NCI-H1694 treated with DMSO at 0.1 percent for 48 hours (cell line): ENCODE data around the gene RASGRP2.
"Not testable (repeated sequence)": the region's sequence is repeated elsewhere in the genome, so short reads cannot be mapped to it uniquely, and the experiment has no call there.

Experiments used
- DNase-seq: peaks from one replicate; lab custom pipeline; 2025; lab: John Stamatoyannopoulos, UW

The RASGRP2 gene

DNA sequence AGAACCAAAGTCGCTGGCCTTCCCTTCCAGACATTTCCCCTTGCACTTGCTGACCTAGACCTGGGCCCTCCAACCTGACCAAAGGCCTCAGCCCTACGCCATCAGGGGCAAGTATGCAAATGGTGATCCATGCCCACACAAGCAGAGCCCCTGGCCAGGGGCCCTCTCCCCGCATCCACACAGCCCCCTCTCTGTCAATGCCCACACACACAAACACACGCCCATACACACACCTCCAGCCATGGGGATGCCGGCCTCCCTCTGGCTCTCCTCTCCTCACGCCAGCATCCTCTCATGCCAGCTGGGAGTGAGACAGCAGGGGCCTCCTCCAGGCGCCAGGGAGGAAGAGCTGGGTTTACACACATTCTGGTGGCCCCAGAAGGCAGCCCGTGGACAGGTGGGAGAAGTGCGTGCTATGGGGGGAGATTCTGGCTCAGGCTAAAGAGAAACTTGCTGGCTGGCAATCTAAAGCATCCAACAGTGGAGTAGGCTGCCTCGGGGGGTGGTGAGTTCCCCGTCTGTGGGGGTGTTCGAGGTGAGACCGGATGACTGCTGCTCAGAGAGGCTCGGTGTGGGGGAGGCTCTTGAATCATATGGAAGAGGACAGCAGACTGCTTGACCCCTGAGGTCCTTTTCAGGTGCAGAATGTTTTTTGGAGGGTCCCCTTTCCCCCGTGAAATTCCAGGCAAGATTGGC lies 25.7 kb downstream of the RASGRP2 start:
- no peak for DNase-seq

DNA sequence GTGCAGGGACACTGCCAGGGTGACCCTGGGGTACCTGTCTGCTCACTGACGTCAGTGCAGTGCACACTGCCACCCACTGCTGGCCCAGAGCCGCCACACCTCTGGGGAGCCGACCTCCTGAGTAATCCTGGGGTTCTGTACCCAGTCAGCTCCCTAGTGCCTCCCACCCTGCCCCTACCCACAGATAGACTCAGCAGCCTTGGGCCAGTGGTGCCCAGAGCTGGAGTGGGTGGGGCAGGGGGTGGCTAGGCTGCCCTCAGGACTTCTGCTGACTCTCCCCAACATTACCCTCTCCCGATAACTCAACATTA lies 26.7 kb downstream of the RASGRP2 start:
- DNase-seq: no peak

DNA sequence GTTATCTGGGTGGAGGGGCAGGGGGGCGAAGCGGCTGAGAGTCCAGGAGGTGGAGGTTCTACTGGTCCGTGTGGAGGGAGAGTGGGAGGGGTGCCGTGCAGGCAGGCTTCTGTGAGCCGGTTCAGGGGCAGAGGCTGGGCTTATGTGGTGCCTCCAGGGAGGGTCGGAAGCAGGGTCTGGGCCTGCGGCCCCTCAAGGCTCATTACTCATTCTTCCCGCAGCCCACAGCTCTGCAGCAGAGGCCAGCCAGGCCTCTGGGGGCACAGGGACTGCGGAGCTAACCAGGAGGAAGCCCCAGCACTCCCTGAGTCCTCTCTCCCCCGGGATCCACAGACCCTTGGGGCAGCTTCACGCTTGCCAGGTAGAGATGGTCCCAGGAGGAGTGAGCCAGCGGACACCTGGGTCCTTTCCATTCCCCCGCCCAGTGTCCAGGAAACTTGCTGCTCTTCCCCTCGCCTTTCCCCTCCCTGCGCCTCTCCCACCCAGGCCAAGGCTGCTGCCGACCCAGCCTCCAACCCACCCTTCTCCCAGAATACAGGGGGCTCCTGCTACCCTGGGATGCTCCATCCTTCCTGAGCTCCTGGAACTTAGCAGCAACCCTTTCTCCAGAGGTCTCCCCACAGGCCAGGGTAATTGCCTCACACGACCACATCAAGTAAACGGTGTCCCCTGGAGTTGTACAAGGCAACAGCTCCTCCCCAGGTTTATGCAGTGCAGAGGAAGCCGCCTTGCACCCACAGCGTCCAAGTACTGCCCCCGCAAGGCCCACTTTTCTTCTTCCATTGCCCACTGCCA lies 27.3 kb downstream of the RASGRP2 start:
- no peak for DNase-seq

DNA sequence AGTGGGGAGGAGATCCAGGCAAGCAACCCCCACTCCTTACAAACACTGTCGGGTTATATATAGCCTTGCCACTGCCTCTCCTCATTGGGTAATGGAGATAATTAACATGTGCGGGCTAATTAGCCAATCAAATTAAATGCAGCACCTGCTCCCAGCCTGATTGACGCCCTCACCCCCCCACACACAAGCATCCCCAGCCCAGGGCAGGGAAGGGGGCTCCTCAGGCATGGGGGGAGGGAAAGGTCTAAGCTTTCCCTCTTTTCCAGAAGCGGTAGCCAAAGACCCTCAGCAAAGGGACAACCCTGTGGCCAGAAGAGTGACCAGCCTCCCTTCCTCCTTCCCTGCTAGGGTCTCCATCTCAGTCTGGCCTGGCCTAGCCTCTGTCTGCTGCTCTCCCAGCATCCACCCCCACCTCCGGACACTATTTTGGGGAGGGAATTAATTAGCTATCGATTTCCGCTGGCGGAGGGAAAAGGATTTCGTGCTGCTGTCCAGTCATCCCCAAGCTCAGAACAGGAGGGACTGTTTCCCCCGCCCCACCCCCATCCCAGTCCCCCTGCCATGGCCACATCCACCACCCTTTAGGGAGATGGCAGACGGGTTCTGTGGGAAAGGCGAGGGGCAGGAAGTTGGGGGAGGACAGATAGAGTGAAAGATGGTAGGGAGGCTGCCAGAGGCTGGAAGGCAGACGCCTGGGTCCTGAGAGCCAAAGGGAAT lies 28.0 kb downstream of the RASGRP2 start:
- no peak for DNase-seq

DNA sequence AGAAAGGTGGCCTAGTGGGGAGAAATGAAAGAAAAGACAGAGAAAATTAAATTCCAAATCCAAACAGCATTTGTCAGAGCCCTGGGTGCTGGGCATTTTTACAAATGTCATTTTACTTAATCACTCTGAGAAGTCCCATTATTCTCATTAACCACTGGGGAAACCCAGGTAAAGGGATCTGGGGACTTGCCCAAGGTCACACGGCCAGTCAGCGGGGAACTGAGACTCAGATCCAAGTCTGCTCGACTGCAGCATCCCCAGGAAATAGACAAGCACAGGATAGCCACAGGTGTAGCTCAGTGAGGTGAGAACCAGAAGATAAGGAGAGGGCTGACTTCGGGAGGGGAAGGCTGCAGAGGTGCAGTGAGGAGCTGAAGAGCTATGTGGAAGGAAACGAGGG lies 28.8 kb downstream of the RASGRP2 start:
- no peak for DNase-seq

DNA sequence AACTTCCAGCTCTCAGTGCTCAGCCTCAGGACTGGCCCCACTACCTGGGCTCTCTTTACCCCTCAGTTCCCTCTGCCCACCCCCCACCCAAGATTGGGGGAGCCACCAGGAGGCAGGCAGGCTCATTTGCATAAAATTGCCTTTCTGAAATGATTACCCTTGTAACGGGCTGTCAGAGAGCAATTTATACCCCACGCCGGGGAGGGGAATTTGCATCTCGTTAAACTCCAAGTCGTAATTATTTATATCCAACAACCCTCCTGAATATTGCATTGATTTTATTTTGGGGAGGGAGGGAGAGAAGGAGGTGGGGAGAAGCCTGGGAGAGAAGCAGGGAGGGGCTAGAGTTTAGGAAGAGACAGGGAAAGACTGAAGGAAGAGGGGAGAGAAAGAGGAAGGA lies 29.3 kb downstream of the RASGRP2 start:
- DNase-seq: no peak

DNA sequence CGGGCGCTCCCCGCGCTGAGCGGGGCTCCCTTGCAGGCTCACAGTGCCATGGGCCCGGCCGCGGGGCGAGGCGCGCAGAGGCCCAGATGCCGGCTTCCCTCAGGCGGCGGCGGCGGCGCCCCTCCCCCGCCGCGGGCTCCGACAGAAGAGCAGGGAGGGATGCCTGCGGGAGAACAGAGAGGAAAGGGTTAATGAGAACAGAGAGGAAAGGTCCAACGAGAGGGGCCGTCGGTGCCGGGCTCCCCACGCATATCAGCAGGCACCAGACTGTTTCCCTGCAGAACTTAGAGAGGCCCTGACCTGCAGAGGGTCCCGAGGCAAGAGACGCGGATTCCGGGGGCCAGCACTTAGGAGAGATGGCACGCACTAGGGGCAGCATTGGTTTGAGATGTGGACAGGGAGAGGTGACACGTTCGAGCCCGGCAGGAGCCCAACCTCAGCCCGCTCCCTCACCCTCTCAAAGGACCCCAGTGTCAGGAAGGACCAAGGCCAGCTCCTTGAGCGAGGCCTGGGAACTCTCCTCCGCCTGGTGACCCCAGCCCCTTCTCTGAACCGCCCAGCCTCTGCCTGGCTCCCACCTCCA lies 30.1 kb downstream of the RASGRP2 start:
- DNase-seq: no peak

DNA sequence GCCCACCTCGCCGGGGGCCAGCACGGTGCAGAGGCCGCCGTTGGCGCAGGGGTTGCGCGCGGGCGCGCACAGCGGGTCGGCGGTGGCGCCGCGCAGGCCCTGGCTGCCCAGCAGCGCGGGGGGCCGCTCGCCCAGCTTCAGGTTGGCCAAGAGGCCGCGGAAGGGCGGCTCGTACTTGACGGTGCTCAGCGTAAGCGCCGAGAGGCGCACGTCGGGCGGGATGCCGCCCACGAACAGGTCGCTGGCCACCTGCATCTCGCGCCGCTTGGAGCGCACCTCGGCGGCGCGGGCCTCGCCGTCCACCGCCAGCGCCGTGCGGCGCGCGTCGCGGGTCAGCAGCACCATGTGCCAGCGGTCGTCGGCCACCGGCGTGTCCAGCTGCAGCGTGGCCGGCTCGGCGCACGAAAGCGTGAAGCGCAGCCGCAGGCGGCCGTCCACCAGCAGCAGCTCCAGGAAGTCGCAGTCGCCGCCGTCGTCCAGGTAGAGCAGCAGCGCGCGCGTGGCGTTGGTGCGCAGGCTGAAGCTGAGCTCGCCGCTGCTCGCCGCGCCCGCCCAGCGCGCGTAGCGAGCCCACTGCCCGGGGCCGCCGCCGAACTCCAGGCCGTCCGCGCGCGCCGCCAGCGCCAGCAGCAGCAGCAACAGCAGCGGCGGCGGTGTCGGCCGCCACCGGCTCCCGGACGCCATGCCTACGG lies 30.8 kb downstream of the RASGRP2 start:
- DNase-seq: no peak

DNA sequence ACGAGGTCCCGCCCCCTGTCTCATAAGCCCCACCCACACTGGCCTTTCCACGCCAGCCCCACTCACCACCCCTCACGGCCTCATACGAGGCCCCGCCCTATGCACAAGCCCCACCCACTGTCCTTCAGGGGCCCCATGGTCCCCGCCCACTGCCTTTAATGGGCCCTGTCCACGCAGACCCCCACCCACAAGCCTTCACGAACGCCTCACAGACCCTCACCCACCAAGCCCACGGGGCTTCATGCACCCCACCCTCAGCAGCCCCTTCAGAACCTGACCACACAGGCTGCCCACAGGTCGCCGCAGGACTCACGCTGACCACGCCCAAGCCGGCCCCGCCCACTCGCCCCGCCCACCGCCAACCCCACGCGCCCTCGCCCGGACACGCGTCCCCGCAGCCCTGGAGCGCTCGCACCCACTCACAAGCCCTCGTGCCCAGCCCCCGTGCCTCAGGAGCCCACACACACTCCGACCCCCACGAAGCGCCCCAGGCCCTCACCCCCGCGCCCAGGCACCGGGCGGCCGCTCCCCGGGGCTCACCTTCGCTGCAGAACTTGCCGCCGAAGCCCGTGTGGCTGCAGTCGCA lies 31.4 kb downstream of the RASGRP2 start:
- no peak for DNase-seq

DNA sequence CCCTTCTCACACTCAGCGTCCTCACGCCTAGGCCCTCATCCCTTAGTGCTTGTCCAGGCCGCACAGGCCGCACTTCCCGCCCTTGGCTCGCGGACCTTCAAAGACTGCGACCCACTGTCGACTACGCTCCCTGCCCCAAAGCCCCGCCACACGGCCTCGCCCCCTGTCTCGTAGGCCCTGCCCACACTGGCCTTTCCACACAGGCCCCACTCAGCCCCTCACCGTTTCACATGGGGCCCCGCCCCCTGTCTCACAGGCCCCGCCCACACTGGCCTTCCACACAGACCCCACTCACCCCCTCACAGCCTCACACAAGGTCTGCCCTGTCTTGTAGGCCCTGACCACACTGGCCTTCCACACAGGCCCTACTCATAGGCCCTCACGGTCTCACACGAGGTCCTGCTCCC lies 32.0 kb downstream of the RASGRP2 start:
- DNase-seq: no peak

DNA sequence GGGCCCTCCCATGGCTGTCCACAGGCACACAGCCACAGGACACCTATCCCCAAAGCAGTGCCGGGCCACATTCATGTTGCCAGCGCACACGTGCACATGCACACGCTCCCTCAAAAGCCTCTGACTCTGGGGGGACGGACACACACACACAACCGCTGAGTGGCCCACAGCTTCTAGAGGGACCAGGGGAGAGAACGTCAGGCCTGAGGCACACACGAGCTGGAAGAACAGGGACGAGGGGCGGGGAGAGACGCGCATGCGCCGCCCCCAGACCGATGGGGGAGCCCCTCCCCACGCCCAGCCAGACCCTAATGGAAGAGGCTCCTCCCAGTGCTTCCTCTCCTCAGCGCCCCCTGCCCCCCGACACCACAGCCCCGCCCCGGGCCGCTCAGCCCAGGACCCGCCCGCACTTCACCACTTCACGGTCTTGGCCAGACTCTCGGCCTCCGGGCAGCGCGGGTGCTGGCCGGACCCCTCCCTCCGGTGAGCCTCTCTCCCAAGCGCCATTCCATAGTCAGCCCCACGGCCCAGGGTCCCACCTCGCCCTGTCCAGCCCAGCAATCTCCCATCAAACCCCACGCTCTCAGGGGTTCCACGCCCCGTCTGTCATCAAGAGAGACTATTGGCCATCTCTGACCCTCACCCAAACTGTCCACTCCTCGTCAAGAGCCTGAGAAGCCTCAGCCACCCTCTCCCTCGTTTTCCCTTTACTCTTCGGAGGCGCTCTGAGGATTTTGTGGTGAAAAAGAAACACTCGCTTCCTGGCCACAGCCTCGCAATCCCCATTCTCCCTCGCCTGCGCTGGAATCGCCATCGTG lies 32.6 kb downstream of the RASGRP2 start:
- no peak for DNase-seq

DNA sequence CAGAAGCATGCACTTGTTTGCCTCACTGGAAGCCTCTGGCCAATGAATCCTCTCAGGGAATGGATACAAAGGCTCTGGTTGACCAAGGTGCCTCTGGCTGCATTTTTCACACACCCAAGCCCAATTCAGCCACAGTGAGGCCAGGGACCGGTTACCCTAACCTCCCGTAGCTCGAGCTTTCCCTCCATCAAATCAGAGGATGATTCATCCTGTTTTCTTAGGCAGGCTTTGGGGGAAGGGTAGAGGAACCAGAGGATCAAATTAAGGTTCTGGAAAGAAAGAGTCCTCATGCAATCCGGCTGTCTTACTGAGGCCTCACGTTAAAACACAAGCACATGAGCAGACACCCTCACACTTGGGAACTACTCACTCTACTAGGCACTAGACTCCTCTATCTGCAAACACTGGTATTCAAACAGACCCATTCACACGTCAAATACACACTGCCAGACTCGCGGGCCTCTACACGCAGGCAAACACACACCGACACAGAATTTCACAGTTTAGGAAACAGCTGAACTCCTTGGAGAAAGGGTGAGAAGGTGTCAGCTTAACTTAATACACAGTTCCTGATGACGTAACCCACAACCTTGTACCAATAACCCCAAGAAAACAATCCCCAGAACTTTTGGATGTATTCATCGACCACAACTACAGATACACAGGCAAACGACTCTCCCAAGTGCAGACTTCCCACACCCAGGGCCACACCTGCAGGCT lies 33.4 kb downstream of the RASGRP2 start:
- no peak for DNase-seq

DNA sequence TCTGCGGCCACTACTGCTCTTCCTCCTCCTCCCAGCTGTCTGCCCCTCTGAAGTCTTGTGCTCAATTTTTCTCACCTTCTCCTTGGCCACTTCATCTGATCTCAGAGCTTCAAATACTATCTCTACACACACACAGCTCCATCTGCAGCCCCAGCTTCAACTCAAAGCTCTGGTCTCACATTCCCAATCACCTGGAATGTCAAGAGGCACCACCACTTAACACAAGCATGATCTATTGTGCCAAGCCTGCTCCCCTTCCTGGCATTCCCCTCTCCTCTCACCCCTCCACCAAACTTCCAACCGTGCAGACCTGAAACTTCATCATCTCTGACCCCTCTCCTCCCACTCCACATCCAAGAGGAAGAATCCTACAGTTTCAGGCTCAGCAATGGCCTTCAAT lies 38.4 kb downstream of the RASGRP2 start:
- no peak for DNase-seq

DNA sequence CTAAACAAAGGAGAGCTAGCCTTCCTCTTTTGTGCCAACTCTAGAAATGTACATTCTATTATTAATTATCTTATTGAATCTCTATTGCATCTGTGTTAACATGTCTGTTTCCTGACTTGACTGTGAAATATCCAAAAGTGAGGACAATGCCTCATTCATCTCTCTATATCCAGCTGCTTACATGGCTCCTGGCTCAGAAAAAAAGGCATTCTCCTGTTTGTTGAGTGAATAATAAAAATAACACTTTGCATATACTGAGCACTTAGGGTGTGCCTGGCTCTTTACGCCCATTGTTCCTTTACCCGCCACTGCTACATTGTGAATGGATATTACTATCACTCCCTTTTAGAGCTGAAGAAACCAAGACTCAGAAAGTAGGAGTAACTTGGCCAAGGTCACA lies 40.9 kb downstream of the RASGRP2 start:
- DNase-seq: no peak

DNA sequence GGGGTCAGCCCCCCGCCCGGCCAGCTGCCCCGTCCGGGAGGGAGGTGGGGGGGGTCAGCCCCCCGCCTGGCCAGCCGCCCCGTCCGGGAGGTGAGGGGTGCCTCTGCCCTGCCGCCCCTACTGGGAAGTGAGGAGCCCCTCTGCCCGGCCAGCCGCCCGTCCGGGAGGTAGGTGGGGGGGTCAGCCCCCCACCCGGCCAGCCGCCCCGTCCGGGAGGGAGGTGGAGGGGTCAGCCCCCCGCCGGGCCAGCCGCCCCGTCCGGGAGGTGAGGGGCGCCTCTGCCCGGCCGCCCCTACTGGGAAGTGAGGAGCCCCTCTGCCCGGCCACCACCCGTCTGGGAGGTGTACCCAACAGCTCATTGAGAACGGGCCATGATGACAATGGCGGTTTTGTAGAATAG lies 42.0 kb downstream of the RASGRP2 start:
- not testable (repeated sequence) for DNase-seq

DNA sequence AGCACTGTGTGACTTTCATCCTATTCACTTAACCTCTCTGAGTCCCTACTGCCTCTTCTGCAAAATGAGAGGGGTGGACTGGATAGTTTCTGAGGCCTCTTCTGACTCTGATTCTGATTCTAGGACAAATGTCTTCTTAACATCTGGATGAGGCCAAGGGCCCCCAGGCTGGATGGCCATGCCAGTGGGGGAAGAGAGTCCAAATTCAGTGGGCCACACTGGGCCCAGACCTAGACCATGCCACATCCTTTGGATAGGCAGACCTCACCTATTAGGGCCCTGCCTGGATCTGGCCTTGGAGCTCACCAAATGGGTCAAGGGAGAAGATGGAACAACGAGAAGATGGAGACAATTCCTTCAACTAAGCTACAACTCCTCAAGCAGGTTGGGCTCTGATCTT lies 45.5 kb downstream of the RASGRP2 start:
- no peak for DNase-seq

DNA sequence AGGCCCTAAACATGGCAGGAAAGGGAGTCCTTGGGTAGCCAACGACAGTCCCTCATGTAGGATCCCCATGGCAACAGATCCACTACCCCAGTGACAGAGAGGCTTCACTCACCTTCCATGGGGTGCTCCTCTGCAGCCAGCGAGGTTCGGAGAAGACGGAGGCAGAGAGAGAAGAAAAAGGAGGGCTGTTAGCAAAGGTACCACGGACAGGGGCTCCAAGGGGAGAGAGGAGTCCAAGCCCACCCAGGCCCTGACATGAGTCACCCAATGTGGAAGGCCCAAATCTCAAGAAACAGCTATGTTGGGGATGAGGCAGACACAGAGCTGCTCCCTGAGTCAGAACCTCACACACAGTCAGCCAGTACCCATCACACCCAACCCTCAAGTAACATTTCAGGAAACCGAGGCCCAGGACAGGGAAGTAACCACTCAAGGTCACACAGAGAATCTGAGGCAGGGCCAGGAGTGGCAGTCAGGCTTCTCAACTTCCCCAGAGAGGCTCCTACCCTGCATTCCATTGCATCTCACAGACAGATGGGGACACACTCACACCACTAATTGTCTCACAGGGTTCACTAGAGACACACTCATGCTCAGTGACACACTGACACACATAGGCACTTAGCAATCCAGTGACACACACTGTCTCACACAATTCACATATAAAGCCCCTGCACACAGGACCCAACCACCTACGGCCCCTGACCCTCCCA lies 46.1 kb downstream of the RASGRP2 start:
- no peak for DNase-seq

DNA sequence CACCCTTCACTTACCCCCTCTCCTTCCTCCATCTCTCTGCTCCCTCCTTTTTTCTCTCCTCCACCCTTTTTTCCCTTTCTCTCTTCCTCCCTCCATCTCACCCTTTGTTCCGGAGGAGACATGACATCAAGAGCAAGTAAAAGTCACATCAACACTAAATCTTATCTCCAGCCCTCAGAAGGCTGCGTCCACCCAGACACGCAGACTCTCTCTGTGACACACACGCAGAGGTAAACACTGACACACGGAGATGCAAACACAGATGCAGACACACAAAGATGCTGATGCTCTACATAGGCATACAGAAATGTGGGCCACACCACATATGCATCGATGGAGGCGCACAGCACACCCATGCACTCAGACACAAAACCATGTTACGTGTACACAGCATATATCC lies 47.9 kb downstream of the RASGRP2 start:
- no peak for DNase-seq

DNA sequence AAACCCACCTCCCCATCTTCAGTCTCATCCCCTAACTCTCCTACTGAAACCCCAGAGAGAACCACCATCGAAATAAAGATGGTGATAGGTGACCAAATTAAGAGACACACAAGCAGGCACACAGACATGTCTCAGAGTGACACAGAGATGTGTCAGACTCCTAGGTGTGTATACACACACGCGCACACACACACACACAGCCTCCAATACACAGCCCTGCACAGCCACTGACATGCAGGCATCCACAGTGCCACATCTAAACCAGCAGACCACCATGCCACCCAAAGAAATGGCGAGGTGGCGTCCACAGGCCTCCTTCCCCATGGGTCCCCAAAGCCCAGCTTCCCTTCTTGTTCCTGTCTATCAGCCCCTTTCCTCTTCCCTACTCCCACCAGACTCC lies 48.4 kb downstream of the RASGRP2 start:
- DNase-seq: no peak
